Measurements from ENCODE around the gene TTR. TPM values are rescaled to one million over a fixed set of nuclear protein-coding genes. Genes with fewer than 3 reads are reported as not detected.

The TTR gene
- total RNA-seq, 2 experiments from 2014 or later: not detected

GRCh38 chr18:31619291-31619690 lies 27.6 kb downstream of the TTR start:
- intact Hi-C loops (cut with DNase I, micrococcal nuclease): no loop called here
- ChIA-PET POLR2A (no interaction called here), CTCF (no interaction called here)
- Mint-ChIP-seq H3K4me3 (no peak overlapping the region), H3K36me3 (ENCODE audit: low read depth) (no peaks in the 10 kb centered on the region), H3K9me3 (no peaks in the 10 kb centered on the region), H3K27ac (no peak overlapping the region), H3K27me3 (peaks cover 7% of the 10 kb centered on the region), H3K4me1 (ENCODE audit: low read depth) (no peaks in the 10 kb centered on the region)
- Histone ChIP-seq H3K9me3 (ENCODE audit: control insufficient read depth in 1 of 2, insufficient read depth in 1 of 2, low read length in 2 of 2) (no peaks in the 10 kb centered on the region), H3K4me1 (ENCODE audit: insufficient read depth, low read length) (no peaks in the 10 kb centered on the region), H3K4me3 (ENCODE audit: low read length) (no peak overlapping the region), H3K36me3 (ENCODE audit: insufficient read depth, low read length) (no peaks in the 10 kb centered on the region), H3K27ac (ENCODE audit: low read depth in 1 of 2, low read length in 2 of 2) (no peak overlapping the region), H3K27me3 (ENCODE audit: control insufficient read depth in 1 of 2, insufficient read depth in 2 of 2, low read length in 2 of 2) (no peaks in the 10 kb centered on the region)
- ATAC-seq (ENCODE audit: poor library complexity) (no peak), DNase-seq (no peak)
- TF ChIP-seq CTCF (IDR thresholded peaks at IDR 0.05): no peak

- Histone ChIP-seq H3K9me3 (ENCODE audit: control insufficient read depth in 1 of 2, insufficient read depth in 1 of 2, low read length in 2 of 2) (no peaks in the 10 kb centered on the region), H3K4me1 (ENCODE audit: insufficient read depth, low read length) (no peaks in the 10 kb centered on the region), H3K27ac (ENCODE audit: low read depth in 1 of 2, low read length in 2 of 2) (no peak overlapping the region), H3K27me3 (ENCODE audit: control insufficient read depth in 1 of 2, insufficient read depth in 2 of 2, low read length in 2 of 2) (no peaks in the 10 kb centered on the region), H3K36me3 (ENCODE audit: insufficient read depth, low read length) (no peaks in the 10 kb centered on the region), H3K4me3 (ENCODE audit: low read length) (no peak overlapping the region)
- no peak for DNase-seq
- Mint-ChIP-seq H3K4me1 (ENCODE audit: low read depth) (no peaks in the 10 kb centered on the region), H3K4me3 (no peak overlapping the region), H3K36me3 (ENCODE audit: low read depth) (no peaks in the 10 kb centered on the region), H3K27me3 (no peaks in the 10 kb centered on the region), H3K27ac (no peak overlapping the region), H3K9me3 (no peaks in the 10 kb centered on the region)
- no peak for ATAC-seq (ENCODE audit: poor library complexity)
- intact Hi-C loops (cut with DNase I, micrococcal nuclease): no loop called here
- POLR2A ChIA-PET: no interaction called here
- CTCF ChIA-PET: no interaction called here
- no peak for TF ChIP-seq CTCF (IDR thresholded peaks at IDR 0.05)
Measured at GRCh38 chr18:31624892-31625640, 33.4 kb downstream of the TTR start.

- ChIA-PET POLR2A (no interaction called here), CTCF (no interaction called here)
- Mint-ChIP-seq H3K9me3 (no peaks in the 10 kb centered on the region), H3K27ac (no peak overlapping the region), H3K4me3 (no peak overlapping the region), H3K27me3 (no peaks in the 10 kb centered on the region), H3K36me3 (ENCODE audit: low read depth) (no peaks in the 10 kb centered on the region), H3K4me1 (ENCODE audit: low read depth) (no peaks in the 10 kb centered on the region)
- no peaks in the 10 kb centered on the region for H3K4me1 ChIP-seq (ENCODE audit: insufficient read depth, low read length)
- H3K36me3 ChIP-seq (ENCODE audit: insufficient read depth, low read length): no peaks in the 10 kb centered on the region
- H3K27me3 ChIP-seq (ENCODE audit: control insufficient read depth in 1 of 2, insufficient read depth in 2 of 2, low read length in 2 of 2): no peaks in the 10 kb centered on the region
- no peak for TF ChIP-seq CTCF (IDR thresholded peaks at IDR 0.05)
- ATAC-seq (ENCODE audit: poor library complexity) (no peak), DNase-seq (no peak)
- no peak overlapping the region for H3K4me3 ChIP-seq (ENCODE audit: low read length)
- H3K27ac ChIP-seq (ENCODE audit: low read depth in 1 of 2, low read length in 2 of 2): no peak overlapping the region
- intact Hi-C loops (cut with DNase I, micrococcal nuclease): no loop called here
- no peaks in the 10 kb centered on the region for H3K9me3 ChIP-seq (ENCODE audit: control insufficient read depth in 1 of 2, insufficient read depth in 1 of 2, low read length in 2 of 2)
Measured at GRCh38 chr18:31626409-31626808, 34.7 kb downstream of the TTR start.
